Fibroblast of skin of left biceps (primary cell): ENCODE data around the gene PRKAG2.

Source experiments
- DNase-seq, 2 experiments: peaks; one replicate each; pipeline ENCODE4 v3.0.0-alpha.2; 2013; ENCODE audit warnings: low read depth in 2 of 2

The PRKAG2 gene

GRCh38 chr7:151769188-151769821 is 107.6 kb downstream of the PRKAG2 start:
- DNase-seq, result no peak

- DNase-seq, result no peak
These were observed 108.1 kb downstream of the PRKAG2 start for GRCh38 chr7:151768805-151769187.

GRCh38 chr7:151767557-151767956 is 109.4 kb downstream of the PRKAG2 start:
- no peak for DNase-seq

- no peak for DNase-seq
These were observed 112.6 kb downstream of the PRKAG2 start for GRCh38 chr7:151764056-151764920.

- no peak for DNase-seq
These were observed 113.4 kb downstream of the PRKAG2 start for GRCh38 chr7:151763420-151763984.

GRCh38 chr7:151762583-151763245 is 114.2 kb downstream of the PRKAG2 start:
- no peak for DNase-seq

GRCh38 chr7:151761957-151762356 is 115.0 kb downstream of the PRKAG2 start:
- no peak for DNase-seq

- DNase-seq, result no peak
These were observed 115.7 kb downstream of the PRKAG2 start for GRCh38 chr7:151761231-151761630.

- no peak for DNase-seq
These were observed 117.3 kb downstream of the PRKAG2 start for GRCh38 chr7:151759591-151760042.

GRCh38 chr7:151758622-151759540 is 118.0 kb downstream of the PRKAG2 start:
- DNase-seq, result no peak

- DNase-seq, result no peak
These were observed 119.6 kb downstream of the PRKAG2 start for GRCh38 chr7:151757274-151757673.

- DNase-seq, result no peak
These were observed 120.0 kb downstream of the PRKAG2 start for GRCh38 chr7:151756866-151757265.

GRCh38 chr7:151756076-151756731 is 120.7 kb downstream of the PRKAG2 start:
- DNase-seq, result no peak

GRCh38 chr7:151755131-151755801 is 121.6 kb downstream of the PRKAG2 start:
- DNase-seq, result no peak

GRCh38 chr7:151754688-151755130 is 122.2 kb downstream of the PRKAG2 start:
- DNase-seq, result no peak

GRCh38 chr7:151754142-151754590 is 122.7 kb downstream of the PRKAG2 start:
- peak; percentile 97 to 98 for DNase-seq

GRCh38 chr7:151752816-151753595 is 123.9 kb downstream of the PRKAG2 start:
- DNase-seq, result no peak

- no peak for DNase-seq
These were observed 124.9 kb downstream of the PRKAG2 start for GRCh38 chr7:151752037-151752436.

- no peak for DNase-seq
These were observed 128.2 kb downstream of the PRKAG2 start for GRCh38 chr7:151748733-151749132.
